HG03066 (cell line): ENCODE measurements around the gene NPM1.
"Not testable (repeated sequence)": the region's sequence is repeated elsewhere in the genome, so short reads cannot be mapped to it uniquely, and the experiment has no call there.

Experiments used
- ATAC-seq: cut with Tn5 transposase; IDR thresholded peaks from one replicate; pipeline ENCODE4 v1.9.1; 2021; ENCODE audit warnings: low read depth; ENCODE audit not compliant: unreplicated experiment

NPM1 gene

GRCh38 chr5:171384999-171385398, 2.6 kb upstream of the NPM1 start:
- ATAC-seq, result not testable (repeated sequence)

GRCh38 chr5:171386006-171386671, 1.5 kb upstream of the NPM1 start:
- ATAC-seq, result no peak

- peak; percentile 3 for ATAC-seq
Measured at GRCh38 chr5:171386861-171387344, 746 bp upstream of the NPM1 start.

GRCh38 chr5:171387970-171388815, 544 bp downstream of the NPM1 start:
- ATAC-seq, result peak; percentile 28

- ATAC-seq, result no peak
Measured at GRCh38 chr5:171388816-171389168, 1.1 kb downstream of the NPM1 start.

- ATAC-seq, result no peak
Measured at GRCh38 chr5:171390883-171391677, 3.4 kb downstream of the NPM1 start.

GRCh38 chr5:171391996-171392577, 4.4 kb downstream of the NPM1 start:
- no peak for ATAC-seq

GRCh38 chr5:171392585-171393159, 5.0 kb downstream of the NPM1 start:
- ATAC-seq, result no peak

- ATAC-seq, result no peak
Measured at GRCh38 chr5:171395042-171395441, 7.4 kb downstream of the NPM1 start.

- not testable (repeated sequence) for ATAC-seq
Measured at GRCh38 chr5:171396583-171396982, 8.9 kb downstream of the NPM1 start.

- ATAC-seq, result no peak
Measured at GRCh38 chr5:171397190-171397589, 9.5 kb downstream of the NPM1 start.

GRCh38 chr5:171397599-171397998, 9.9 kb downstream of the NPM1 start:
- no peak for ATAC-seq

- ATAC-seq, result not testable (repeated sequence)
Measured at GRCh38 chr5:171398660-171399059, 11.0 kb downstream of the NPM1 start.

GRCh38 chr5:171400169-171400568, 12.5 kb downstream of the NPM1 start:
- no peak for ATAC-seq

GRCh38 chr5:171401167-171401947, 13.7 kb downstream of the NPM1 start:
- no peak for ATAC-seq

- not testable (repeated sequence) for ATAC-seq
Measured at GRCh38 chr5:171402751-171403150, 15.1 kb downstream of the NPM1 start.

GRCh38 chr5:171405615-171406014, 18.0 kb downstream of the NPM1 start:
- ATAC-seq, result no peak

- ATAC-seq, result no peak
Measured at GRCh38 chr5:171407234-171407633, 19.6 kb downstream of the NPM1 start.
